Epithelial cell of esophagus (primary cell): ENCODE measurements around the gene SPATA6L.

ENCODE experiments used
- DNase-seq: peaks from one replicate; pipeline ENCODE4 v3.0.0; 2010; ENCODE audit warnings: low read depth
- H3K4me3 ChIP-seq: 2 replicates; pipeline ENCODE4 v1.5.1; 2011; ENCODE audit warnings: mild to moderate bottlenecking, low read length, control low read depth
- CTCF ChIP-seq: IDR thresholded peaks from 2 replicates; pipeline ENCODE4 v1.5.1; 2011; ENCODE audit warnings: low read depth, mild to moderate bottlenecking, low read length, control low read depth, inconsistent platforms; ENCODE audit not compliant: insufficient read depth; ENCODE audit errors: missing control alignments

The SPATA6L gene

GRCh38 chr9:4549751-4550295 is 116.5 kb downstream of the SPATA6L start:
- H3K4me3 ChIP-seq, result no peak overlapping the region
- no peak for TF ChIP-seq CTCF
- no peak for DNase-seq

GRCh38 chr9:4548811-4549725 is 117.2 kb downstream of the SPATA6L start:
- peak; percentile 15 for DNase-seq
- no peak overlapping the region for H3K4me3 ChIP-seq
- TF ChIP-seq CTCF, result no peak
